SIG-M5 treated with dmso at 0.1 percent for 504 hours (cell line): ENCODE measurements around the gene WDR62.
A peak's percentile ranks its signal among the peaks of the same experiment; 100 is the strongest.

Experiments used
- DNase-seq: peaks from one replicate; lab custom pipeline; 2025; ENCODE audit not compliant: unreplicated experiment; lab: John Stamatoyannopoulos, UW

The WDR62 gene

DNA sequence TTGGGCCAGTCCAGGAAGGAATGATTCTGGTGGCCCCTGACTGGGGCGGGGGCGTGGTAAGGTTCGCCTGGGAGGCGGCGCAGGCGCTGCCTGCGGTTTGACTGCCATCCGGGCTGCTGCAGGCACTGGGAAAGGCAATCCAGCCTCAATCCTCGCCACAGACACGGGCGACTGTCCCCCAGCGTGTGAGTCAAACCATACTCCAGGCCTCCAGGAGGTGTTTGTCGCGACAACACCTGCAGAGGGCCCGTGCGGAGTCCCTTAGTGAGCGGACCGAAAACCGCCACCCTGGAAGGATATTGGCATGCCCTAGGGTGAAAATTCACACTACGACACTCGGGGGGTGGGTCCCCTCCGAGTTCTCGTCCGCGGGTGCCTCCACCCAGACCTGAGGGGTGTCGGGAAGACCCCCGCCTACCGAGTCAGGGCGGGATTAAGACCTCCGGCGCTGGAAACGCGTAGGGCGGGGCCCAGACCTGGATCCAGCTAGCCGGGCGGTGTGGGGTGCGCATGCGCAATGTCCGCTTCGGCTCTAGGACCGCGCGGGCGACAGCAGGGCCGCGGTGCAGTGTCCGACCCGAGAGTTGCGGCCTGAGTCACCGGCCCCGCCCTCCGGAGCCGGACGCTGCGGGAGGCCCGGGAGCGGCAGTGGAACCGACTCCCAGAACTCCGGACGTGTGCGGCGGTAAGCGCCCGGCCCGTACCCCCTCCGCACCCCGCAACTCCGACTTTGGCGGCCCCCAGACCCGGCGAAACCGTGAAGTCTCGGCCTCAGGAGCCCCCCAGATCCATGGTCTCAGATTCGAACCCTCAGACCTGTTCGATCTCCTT lies 85.0 kb downstream of the WDR62 start, which contains the start of gene CAPNS1:
TSS of gene CAPNS1 (plus strand) at position 594 of the 831 bp plus-strand sequence. CDS start 946 bp downstream, outside the sequence.
- peak; percentile 88 for DNase-seq

DNA sequence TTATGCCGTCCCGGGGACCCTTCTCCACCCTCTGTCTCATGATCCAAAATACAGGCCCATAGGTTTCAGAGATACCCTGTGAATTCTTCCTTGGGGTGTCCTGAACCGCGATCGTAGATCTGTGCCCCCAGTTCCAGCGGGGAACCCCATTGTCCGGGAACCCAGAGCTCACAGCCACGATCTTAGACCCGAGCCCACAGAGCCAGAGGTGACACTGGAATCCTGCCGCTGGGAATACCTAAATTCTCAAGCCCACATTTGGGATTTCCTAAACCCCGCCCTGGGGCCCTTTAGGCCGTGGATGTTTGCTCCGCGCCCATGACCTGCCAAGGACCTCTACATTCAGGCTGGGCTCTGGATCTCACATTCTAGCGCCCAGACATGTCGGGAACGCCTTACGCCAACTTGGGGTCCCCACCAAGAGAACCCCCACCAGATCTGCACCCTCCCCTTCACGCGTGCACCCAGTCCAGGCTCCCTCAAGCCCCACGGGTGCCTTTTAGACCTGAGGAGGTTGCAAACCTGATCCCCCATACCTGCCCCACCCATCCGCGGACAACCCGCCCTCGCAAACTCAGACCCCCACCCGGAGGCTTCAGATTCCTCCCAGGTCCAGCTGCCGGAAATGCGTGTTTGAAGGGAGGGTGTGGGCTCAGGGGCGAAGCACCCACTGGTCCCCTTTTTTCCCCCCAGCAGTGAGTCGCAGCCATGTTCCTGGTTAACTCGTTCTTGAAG lies 85.8 kb downstream of the WDR62 start:
- peak; percentile 62 for DNase-seq

DNA sequence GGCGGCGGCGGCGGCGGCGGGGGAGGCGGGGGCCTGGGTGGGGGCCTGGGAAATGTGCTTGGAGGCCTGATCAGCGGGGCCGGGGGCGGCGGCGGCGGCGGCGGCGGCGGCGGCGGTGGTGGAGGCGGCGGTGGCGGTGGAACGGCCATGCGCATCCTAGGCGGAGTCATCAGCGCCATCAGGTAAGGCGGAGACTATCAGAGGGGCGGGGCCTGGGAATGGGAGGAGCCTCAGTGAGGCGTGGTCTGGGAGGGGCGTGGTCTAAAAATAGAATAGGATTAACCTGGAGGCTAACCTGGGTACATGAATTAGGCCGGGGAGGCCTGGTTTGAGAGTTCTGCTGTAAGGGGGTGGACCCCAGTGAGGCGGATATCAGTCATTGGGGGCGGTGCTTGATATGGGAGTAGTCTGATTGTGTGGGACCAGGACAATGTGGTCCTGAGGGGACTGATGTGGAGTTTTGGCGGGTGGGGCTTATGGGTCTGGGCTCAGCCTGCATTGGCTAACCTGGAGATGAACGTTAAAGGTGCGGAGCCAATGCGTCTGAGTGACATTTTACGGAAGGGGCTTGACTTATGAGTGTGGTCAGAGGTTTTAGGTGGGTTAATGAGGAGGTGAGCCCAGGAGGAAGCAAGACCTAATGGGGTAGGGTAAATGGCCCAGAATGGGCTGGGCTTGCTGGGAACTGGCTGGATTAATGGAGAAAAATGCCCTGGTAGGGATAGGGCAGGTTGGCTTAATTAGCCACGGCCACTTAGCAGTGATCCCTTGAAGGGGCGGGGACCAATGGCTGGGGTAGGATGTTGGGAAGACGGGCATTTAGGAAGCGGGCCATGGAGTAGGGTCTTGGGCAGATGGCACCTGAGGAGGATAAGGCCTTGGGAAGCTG lies 86.6 kb downstream of the WDR62 start:
- peak; percentile 68 for DNase-seq

DNA sequence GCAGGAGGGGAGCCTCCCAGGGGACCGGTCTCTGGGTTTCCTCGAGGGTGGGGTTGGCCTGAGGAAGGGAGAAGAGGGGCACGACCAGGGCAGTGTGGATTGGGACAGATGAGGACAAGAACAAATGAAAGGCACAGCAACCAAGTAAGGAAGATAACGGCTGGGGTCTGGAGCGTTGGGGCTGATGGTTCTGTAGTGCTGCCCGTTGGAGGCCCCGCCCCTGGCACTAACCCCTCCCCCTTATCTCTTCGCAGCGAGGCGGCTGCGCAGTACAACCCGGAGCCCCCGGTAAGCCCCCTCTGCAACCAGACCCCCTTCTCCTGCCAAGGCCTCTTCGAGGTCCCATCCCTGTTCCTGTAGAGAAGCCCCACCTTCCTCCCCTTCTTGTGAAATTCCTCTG lies 87.3 kb downstream of the WDR62 start:
- DNase-seq: no peak

DNA sequence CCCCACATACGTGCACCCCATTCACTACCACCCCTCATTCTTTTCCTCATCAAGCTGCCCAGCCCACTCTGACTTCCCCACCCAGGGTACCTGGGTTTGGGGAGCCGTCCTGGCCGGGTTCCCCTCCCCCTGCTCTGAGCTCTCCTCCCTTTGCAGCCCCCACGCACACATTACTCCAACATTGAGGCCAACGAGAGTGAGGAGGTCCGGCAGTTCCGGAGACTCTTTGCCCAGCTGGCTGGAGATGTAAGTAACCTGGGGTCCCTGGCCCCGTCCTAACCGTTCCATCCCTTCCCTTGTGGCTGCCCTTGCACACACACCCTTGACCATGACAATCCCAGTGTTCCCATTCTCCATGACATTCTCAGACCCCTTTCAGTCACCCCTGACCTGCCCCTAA lies 87.8 kb downstream of the WDR62 start:
- no peak for DNase-seq

DNA sequence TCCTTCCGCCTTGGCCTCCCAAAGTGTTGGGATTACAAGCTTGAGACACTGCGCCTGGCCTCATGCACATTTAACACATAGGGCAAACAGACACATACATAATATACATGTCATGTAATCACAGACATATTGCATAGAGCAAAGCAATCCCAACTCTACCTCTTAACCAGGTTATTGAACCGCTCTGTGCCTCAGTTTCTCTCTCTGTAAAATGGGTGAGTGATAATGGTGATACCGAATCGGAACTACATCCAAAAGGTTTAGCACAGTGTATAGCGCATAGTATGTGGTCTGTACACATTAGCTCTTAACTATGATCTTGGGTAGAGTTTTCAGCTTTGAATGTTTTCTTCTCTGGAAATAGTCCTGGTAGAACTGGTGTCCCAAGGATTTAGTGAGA lies 89.9 kb downstream of the WDR62 start:
- DNase-seq: no peak

DNA sequence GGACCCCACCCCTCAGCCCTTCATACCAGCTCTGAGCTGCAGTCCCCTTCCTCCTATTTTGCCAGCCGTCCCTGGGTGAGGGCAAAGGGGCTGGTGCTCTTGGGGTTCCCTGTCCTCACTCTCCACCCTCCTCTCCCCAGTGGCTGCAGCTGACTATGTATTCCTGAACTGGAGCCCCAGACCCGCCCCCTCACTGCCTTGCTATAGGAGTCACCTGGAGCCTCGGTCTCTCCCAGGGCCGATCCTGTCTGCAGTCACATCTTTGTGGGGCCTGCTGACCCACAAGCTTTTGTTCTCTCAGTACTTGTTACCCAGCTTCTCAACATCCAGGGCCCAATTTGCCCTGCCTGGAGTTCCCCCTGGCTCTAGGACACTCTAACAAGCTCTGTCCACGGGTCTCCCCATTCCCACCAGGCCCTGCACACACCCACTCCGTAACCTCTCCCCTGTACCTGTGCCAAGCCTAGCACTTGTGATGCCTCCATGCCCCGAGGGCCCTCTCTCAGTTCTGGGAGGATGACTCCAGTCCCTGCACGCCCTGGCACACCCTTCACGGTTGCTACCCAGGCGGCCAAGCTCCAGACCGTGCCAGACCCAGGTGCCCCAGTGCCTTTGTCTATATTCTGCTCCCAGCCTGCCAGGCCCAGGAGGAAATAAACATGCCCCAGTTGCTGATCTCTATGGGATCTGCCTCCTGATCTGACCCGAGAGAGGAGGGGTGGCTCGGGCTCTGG lies 95.1 kb downstream of the WDR62 start:
- DNase-seq: no peak

DNA sequence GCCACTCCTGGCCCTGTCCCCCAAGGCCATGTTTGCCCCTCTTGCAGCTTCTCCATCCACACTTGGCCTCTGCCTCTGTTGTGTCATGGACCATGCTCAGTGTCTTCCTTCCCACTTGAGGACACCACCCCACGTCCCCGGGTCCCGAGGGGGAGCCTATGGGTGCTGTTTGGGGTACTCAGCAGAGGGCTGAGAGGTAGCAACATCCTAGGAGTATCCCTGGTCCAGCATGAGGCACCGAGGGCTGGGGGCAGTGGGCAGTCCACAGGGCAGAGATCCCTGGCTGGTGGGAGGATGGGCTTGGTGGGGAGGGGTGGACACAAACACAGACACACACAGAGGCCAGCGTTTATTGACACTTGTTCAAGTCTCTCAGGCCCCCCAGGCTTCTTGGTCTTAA lies 95.9 kb downstream of the WDR62 start:
- DNase-seq: no peak

DNA sequence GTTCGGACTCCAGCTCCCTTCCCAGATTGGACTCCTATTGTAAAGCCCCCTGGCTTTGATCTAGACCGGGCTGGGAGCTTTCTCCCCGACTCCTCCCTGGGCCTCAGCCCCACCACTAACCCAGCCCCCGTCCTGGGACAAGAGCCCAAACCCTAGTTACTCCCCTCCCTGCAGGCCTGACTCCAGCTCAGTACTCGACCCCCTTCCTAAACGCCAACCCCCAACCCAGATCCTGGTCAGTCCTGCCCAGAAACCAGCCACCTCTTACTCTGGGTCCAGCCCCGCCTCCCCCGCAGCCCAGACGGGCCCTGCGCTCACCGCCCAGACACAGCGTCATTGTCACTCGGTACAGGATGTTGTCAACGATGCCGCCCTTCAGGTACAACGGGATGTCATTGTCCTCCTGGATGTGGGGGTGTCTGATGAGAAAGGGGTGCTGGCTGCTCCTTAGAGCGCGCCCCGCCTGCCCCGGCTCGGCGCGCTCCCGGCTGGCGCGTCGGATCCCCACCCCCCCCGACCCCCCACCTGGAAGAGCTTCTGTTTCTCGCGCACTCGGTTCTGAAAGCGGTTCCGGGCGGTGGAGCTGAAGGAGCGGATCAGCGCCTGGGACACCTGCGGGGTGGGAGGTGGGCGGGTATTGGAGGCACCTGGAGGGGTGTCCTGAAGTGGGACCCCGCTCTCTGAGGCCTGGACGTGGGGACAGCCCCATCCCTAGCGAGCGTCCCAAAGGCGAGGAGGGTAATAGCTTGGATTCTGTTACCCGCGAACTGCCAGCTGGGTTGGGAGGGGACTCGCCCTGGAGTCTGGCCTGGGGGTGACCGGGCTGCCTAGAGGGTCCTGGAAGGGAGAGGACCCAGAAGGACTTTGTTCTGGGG lies 96.7 kb downstream of the WDR62 start:
- no peak for DNase-seq

DNA sequence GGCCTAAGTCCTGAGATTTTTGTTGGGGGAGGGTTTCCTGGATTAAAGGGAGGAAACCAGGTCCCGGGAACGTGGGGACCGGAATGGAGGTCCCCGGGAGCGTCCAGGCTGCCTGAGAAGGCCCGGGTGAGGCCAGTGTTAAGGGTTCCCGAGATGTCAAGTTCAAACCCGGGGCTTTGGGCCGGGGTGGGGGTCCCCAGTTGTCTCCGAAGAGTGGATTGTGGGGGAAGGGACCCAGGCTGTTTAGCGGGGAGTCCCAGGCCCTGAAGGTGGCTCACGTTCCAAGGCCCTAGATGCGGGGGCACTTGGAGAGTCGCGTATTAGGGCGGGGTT lies 97.3 kb downstream of the WDR62 start:
- DNase-seq: no peak

DNA sequence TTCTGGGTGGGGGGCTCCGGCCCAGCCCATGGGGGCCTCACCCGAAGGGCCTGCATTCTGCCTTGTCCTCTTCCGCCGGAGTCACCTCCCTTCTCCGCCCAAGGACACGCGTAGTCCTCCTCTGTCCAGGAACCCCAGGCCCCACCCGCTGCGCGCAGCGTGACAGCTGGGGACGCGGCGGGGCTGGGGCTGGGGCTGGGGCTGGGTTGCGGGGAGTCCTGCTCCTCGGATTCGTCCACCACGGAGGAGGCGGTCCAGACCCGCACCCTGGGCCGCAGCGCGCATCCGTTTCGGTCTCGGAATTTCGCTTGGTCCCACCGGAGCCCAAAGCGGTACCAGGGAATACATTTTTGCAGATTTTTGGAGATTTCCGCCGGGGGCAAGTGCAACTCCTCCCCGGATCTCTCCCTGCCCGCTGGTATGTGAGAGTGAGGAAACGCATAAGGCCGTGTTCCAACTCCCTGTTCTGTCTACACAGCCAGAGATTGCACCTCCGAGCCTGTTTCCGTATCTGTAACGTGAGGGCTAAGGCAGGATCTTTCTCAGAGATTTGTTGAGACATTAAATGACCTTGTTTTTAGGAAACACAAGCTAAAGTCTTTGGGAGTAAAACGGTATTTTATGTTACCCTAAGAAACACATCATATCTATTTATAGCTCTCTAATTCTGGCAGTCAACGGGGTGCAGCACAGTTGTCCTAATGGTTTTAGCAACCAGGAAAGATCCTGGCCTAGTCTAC lies 97.8 kb downstream of the WDR62 start, which contains the start of gene COX7A1:
TSS of gene COX7A1 (minus strand) at position 96 of the 740 bp plus-strand sequence. CDS start at position 56, 40 bp downstream.
- no peak for DNase-seq

DNA sequence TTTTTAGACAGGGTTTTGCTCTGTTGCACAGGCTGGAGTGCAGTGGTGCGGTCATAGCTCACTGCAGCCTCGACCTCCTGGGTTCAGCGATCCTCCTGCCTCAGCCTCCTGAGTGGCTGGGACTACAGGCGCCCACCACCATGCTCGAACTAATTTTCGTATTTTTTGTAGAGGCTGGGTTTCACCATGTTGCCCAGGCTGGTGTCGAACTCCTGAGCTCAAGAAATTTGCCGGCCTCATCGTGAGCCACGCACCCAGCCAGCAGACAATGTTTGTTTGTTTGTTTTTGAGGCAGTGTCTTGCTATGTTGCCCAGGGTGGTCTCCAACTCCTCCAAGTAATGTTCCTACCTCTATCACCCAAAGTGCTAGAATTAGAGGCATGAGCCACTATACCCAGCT lies 98.4 kb downstream of the WDR62 start:
- no peak for DNase-seq
